Measurements from ENCODE around the gene BLOC1S3. TPM values are rescaled to one million over a fixed set of nuclear protein-coding genes. Genes with fewer than 3 reads are reported as not detected.

Gene BLOC1S3
- total RNA-seq, 2 experiments from 2014 or later: 14.7 to 18.8 TPM

DNA sequence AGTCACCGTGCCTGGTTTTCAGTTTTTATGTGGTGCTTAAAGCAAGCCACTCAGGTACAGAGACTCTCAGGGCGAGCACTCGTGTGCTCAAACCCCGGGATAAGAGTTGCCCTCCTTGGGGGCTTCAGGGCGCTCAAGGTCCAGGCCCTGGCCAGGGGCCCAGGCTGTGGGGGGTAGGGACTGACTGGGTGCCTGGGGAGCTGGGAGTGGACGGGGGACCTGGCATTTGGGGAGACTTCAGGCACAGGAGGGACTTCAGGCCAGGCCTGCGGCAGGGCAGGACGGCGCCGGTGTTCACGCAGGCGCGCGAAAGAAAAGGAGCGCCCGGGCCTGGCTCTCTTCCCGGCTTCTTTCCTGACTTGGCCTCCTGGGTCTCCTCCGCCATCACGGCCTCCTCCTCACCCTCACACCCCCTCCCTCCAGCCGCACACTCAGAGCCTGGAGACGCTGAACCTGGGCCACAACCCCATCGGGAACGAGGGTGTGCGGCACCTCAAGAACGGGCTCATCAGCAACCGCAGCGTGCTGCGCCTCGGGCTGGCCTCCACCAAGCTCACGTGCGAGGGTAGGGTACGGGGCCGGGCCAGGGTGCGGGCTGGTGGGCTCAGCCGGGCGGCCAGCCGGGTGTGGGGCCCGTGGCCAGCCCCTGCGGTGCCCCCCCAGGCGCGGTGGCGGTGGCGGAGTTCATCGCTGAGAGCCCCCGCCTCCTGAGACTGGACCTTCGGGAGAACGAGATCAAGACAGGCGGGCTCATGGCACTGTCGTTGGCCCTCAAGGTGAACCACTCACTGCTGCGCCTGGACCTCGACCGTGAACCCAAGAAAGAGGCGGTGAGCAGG, 33.9 kb upstream of the BLOC1S3 start:
- H3K4me3 Mint-ChIP-seq: no peak overlapping the region
- no peak overlapping the region for H3K27ac ChIP-seq (ENCODE audit: low read depth in 1 of 2, low read length in 2 of 2)
- ATAC-seq (ENCODE audit: poor library complexity): no peak
- peaks cover 6% of the 10 kb centered on the region for H3K4me1 ChIP-seq (ENCODE audit: insufficient read depth, low read length)
- POLR2A ChIA-PET: no interaction called here
- H3K36me3 Mint-ChIP-seq (ENCODE audit: low read depth): peaks cover 17% of the 10 kb centered on the region
- H3K27me3 ChIP-seq (ENCODE audit: control insufficient read depth in 1 of 2, insufficient read depth in 2 of 2, low read length in 2 of 2): no peaks in the 10 kb centered on the region
- no peak overlapping the region for H3K27ac Mint-ChIP-seq
- no peaks in the 10 kb centered on the region for H3K9me3 ChIP-seq (ENCODE audit: control insufficient read depth in 1 of 2, insufficient read depth in 1 of 2, low read length in 2 of 2)
- H3K9me3 Mint-ChIP-seq: no peaks in the 10 kb centered on the region
- no peaks in the 10 kb centered on the region for H3K27me3 Mint-ChIP-seq
- TF ChIP-seq, protein P1, sequence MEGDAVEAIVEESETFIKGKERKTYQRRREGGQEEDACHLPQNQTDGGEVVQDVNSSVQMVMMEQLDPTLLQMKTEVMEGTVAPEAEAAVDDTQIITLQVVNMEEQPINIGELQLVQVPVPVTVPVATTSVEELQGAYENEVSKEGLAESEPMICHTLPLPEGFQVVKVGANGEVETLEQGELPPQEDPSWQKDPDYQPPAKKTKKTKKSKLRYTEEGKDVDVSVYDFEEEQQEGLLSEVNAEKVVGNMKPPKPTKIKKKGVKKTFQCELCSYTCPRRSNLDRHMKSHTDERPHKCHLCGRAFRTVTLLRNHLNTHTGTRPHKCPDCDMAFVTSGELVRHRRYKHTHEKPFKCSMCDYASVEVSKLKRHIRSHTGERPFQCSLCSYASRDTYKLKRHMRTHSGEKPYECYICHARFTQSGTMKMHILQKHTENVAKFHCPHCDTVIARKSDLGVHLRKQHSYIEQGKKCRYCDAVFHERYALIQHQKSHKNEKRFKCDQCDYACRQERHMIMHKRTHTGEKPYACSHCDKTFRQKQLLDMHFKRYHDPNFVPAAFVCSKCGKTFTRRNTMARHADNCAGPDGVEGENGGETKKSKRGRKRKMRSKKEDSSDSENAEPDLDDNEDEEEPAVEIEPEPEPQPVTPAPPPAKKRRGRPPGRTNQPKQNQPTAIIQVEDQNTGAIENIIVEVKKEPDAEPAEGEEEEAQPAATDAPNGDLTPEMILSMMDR (IDR thresholded peaks at IDR 0.05): no peak
- H3K4me1 Mint-ChIP-seq (ENCODE audit: low read depth): peaks cover 7% of the 10 kb centered on the region
- DNase-seq: no peak
- CTCF ChIA-PET: no interaction called here
- peaks cover 41% of the 10 kb centered on the region for H3K36me3 ChIP-seq (ENCODE audit: insufficient read depth, low read length)
- no peak overlapping the region for H3K4me3 ChIP-seq (ENCODE audit: low read length)
- intact Hi-C loops (cut with DNase I, micrococcal nuclease): no loop called here

DNA sequence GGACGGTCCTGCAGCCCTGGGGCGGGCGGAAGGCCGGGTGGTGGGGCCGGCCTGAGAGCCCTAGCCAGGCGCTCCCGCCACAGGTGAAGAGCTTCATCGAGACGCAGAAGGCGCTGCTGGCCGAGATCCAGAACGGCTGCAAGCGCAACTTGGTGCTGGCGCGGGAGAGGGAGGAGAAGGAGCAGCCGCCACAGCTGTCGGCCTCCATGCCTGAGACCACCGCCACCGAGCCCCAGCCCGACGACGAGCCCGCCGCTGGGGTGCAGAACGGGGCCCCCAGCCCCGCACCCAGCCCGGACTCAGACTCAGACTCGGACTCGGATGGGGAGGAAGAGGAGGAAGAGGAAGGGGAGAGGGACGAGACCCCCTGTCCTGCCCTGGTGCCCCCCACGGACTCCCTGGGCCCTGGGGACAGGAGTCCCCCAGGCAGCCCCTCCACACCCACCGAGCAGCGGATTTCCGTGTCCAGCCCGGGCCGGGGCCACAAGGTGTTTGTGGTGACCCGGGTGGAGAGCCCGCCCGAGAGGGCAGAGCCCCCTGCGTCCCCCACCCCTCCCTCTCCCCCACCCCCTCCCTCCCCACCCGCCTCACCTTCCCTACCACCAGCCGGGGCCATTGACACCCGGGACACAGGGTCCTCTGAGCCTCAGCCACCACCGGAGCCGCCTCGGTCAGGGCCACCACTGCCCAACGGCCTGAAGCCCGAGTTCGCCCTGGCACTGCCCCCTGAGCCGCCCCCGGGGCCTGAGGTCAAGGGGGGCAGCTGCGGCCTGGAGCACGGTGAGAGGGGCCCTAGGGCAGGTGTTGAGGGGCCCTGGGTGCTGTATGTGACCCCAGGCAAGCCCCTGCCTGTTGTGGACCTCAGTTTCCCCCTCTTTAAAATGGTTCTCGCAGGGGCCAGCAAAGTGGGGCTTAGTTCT, 33.1 kb upstream of the BLOC1S3 start:
- H3K36me3 Mint-ChIP-seq (ENCODE audit: low read depth): peaks cover 14% of the 10 kb centered on the region
- DNase-seq: no peak
- Histone ChIP-seq H3K36me3 (ENCODE audit: insufficient read depth, low read length) (peaks cover 39% of the 10 kb centered on the region), H3K4me3 (ENCODE audit: low read length) (no peak overlapping the region), H3K9me3 (ENCODE audit: control insufficient read depth in 1 of 2, insufficient read depth in 1 of 2, low read length in 2 of 2) (no peaks in the 10 kb centered on the region), H3K27ac (ENCODE audit: low read depth in 1 of 2, low read length in 2 of 2) (no peak overlapping the region), H3K27me3 (ENCODE audit: control insufficient read depth in 1 of 2, insufficient read depth in 2 of 2, low read length in 2 of 2) (no peaks in the 10 kb centered on the region), H3K4me1 (ENCODE audit: insufficient read depth, low read length) (peaks cover 6% of the 10 kb centered on the region)
- H3K9me3 Mint-ChIP-seq: no peaks in the 10 kb centered on the region
- ATAC-seq (ENCODE audit: poor library complexity): no peak
- no peak overlapping the region for H3K27ac Mint-ChIP-seq
- TF ChIP-seq, protein P1 (IDR thresholded peaks at IDR 0.05): no peak
- ChIA-PET POLR2A (no interaction called here), CTCF (no interaction called here)
- intact Hi-C loops (cut with DNase I, micrococcal nuclease): no loop called here
- peaks cover 7% of the 10 kb centered on the region for H3K4me1 Mint-ChIP-seq (ENCODE audit: low read depth)
- no peak overlapping the region for H3K4me3 Mint-ChIP-seq
- no peaks in the 10 kb centered on the region for H3K27me3 Mint-ChIP-seq

DNA sequence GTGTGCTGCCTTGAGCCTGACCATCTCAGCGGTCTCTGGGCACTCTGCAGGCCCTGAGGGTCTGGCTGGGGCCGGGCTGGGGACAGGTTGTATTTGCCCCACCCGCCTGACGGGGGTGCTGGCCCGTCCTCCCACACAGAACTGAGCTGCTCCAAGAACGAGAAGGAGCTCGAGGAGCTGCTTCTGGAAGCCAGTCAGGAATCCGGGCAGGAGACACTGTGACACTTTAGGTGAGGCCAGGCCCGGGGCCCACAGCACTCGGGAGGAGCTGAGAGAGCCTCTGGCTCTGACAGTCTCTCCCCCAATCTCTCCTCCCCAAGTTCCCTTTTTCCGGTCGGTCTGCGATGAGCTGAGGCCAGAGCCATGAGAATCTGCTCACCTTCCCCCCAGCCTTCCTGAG, 32.3 kb upstream of the BLOC1S3 start:
- CTCF ChIA-PET: no interaction called here
- ATAC-seq (ENCODE audit: poor library complexity) (no peak), DNase-seq (no peak)
- Histone ChIP-seq H3K27me3 (ENCODE audit: control insufficient read depth in 1 of 2, insufficient read depth in 2 of 2, low read length in 2 of 2) (no peaks in the 10 kb centered on the region), H3K4me3 (ENCODE audit: low read length) (no peak overlapping the region), H3K27ac (ENCODE audit: low read depth in 1 of 2, low read length in 2 of 2) (no peak overlapping the region), H3K4me1 (ENCODE audit: insufficient read depth, low read length) (peaks cover 6% of the 10 kb centered on the region), H3K36me3 (ENCODE audit: insufficient read depth, low read length) (peaks cover 31% of the 10 kb centered on the region), H3K9me3 (ENCODE audit: control insufficient read depth in 1 of 2, insufficient read depth in 1 of 2, low read length in 2 of 2) (no peaks in the 10 kb centered on the region)
- no peaks in the 10 kb centered on the region for H3K9me3 Mint-ChIP-seq
- peaks cover 7% of the 10 kb centered on the region for H3K4me1 Mint-ChIP-seq (ENCODE audit: low read depth)
- intact Hi-C loops (cut with DNase I, micrococcal nuclease): no loop called here
- POLR2A ChIA-PET: no interaction called here
- TF ChIP-seq, protein P1 (IDR thresholded peaks at IDR 0.05): no peak
- H3K36me3 Mint-ChIP-seq (ENCODE audit: low read depth): peaks cover 13% of the 10 kb centered on the region
- no peaks in the 10 kb centered on the region for H3K27me3 Mint-ChIP-seq
- H3K4me3 Mint-ChIP-seq: no peak overlapping the region
- no peak overlapping the region for H3K27ac Mint-ChIP-seq

All from CD4-positive, alpha-beta T cell (primary cell).